HG02970 (cell line): ENCODE measurements around the gene FBXL15.

ENCODE experiments used
- ATAC-seq: cut with Tn5 transposase; IDR thresholded peaks from one replicate; pipeline ENCODE4 v1.9.1; 2021; ENCODE audit warnings: mild to moderate bottlenecking, moderate library complexity, moderate number of reproducible peaks; ENCODE audit not compliant: unreplicated experiment, low FRiP score

The FBXL15 gene

GRCh38 chr10:102409604-102410428, 10.8 kb upstream of the FBXL15 start:
- no peak for ATAC-seq

DNA sequence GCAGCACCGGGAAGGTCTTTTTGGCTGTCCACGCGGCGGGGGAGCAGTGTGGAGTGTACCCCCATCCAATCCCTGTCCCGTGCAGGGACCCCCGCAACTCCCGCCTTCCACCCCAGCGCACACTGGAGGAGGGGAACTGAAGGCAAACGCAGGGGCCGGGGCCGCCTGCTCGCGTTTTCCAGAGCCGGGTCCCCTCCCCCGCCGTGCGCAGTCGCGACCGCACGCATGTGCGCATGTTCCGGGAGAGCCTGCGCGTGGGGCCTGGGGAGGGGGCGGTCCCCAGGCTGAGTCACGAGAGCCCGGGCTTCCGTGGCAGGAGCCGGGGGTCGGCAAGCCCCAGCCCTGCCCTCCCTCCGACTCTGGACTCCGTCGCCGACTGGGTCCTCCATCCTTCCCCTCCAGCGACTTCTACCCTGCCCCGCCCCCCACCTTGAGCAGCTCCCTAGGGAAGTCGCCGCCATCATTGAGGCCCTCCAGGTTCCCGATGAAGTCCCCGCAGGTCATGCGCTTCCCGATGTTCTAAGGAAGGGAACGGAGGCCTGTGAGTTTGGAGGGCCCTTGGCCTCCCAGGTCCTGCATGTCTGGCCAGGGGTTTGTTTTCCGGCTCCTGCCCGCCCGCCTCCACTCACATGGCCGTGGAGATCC, 10.1 kb upstream of the FBXL15 start:
- no peak for ATAC-seq

DNA sequence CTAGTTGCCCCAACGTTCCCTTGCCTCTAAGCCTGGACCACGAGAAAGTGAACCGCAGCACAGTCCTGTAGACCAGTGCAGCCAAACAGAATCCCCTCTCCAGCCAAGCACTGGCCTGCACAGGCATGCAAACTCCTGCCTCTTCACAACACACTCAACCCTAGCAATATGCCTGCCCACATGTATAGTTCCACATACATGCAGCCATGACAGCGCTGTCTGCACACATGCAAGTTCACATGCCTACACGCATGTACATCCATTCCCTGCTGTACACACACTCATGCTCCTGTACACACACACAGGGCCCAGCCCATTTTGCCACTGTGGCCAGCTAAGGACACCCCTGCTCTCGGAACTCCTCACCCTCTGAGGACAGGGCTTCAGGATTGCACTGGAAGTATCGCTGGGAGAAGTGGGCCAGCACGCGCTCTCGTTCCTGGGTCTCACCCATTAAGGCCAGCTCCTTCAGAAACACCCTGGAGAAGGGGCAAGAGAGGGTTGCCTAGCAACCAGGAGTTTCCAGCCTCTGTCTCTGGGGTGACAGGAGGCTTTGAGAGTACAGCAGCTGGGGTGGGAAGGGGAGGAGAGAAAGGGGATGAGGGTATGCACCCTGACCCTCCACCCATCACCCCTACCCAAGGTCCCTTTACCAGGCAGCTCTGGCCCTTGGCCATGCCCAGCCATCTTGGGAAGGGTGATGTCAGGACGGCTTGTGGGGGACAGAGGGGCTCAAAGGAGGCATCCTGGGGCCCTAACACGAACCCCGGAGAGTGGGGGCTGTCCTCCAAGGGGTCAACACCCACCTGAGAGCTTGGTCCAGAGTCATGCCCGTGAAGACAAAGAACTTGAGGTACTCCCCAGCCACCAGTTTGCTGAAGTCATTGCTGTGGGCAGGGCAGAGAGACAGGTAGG, 9.0 kb upstream of the FBXL15 start:
- ATAC-seq = no peak

- no peak for ATAC-seq
Measured at GRCh38 chr10:102412293-102412692, 8.3 kb upstream of the FBXL15 start.

DNA sequence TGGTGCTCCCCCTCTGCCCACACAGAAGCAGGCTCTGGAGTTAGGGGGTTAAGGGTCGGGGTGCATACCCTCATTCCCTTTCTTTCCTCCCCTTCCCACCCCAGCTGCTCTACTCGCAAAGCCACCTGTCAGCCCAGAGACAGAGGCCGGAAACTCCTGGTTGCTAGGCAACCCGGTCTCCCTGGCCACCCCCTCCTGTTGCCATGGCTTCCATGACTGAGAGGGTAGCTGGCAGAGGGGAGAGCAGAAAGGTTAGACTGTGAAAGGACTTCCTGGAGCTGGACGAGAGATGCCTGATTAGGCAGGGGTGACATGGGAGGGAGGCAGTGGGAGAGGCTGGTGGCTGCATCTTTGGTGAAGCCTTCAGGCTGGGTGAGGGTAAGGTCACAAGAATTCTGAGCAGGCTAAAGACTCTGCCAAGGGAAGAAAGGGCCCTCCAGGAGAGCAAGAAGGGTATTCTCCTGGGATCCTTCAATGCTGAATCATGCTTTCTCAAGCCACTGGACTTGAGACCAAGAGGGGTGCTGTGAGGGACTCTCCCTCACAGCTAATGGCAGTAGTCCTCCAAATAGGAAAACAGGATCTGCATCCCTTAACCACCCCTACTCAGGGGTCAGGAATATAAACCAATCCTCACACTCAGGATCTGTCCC, 7.5 kb upstream of the FBXL15 start:
- no peak for ATAC-seq

DNA sequence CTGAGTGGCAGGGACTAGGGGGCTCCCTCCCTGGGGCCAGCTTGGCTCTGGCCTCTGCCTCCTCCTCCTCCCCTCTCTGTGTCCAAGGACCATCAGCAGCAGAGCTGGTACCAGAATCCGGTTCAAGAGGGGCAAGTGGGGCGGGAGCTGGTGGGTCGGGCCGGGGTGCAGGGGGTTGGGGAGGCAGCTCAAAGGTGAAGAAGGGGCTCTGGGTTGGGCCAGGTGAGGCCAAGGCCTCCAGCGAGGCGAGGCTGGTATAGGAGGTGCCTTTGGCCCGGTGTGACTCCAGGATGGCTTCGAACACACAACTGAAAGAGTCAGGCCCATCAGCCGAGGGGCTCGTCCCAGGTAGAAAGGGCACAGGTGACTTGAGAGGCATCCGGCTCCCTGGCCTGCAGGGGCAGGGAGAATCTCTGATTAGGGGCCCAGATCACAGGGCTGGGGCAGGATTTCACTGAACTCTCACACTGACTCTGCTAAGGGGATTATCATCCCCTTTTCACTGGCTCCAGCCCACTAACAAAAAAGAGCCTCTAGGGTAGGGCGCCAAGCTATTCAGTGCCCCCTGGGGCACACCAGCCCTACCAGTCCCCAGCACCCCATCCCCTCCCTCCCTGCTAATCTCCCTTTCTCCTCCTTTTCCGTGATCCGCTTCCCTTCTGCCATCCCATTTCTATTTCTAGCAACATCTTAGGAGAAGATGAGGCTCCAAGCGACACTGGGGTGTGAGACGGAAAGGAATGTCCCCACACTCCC, 6.7 kb upstream of the FBXL15 start:
- no peak for ATAC-seq

GRCh38 chr10:102414749-102415148, 5.9 kb upstream of the FBXL15 start:
- no peak for ATAC-seq

- no peak for ATAC-seq
Measured at GRCh38 chr10:102416283-102416682, 4.4 kb upstream of the FBXL15 start.

- ATAC-seq = no peak
Measured at GRCh38 chr10:102416695-102417094, 3.9 kb upstream of the FBXL15 start.

GRCh38 chr10:102418622-102419268, 1.9 kb upstream of the FBXL15 start, which contains the start of gene PSD:
PSD (minus strand) TSS chr10:102418785; CDS start chr10:102417038, 1,747 bp downstream.
- ATAC-seq = no peak

GRCh38 chr10:102419269-102420180, 1.1 kb upstream of the FBXL15 start:
- ATAC-seq = no peak

DNA sequence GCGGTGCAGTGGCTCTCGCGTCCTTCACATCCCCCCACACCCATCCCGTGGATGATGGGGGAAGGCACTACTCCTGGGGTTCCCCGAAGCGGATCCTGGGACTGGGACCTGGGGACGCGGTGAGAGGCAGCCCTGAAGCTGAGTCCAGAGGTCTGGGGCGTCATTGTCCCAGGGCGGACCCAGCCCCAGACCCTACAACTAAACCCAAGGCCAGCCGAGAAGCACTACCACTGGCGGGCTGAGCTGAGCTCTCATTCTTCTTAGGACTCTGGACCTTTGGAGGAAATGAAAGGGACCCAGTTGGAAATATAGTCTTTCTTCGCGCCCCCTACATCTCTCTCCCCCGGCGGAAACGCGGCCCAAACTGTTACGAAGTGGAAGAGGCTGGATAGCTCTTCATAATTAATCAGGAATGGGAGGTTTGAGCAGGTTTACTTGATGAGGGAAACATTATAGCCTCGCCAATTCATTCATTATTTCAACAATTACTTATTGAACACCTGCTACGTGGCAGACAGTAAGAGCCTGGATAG, 389 bp upstream of the FBXL15 start:
- no peak for ATAC-seq

- no peak for ATAC-seq
Measured at GRCh38 chr10:102421507-102421756, 796 bp downstream of the FBXL15 start.

DNA sequence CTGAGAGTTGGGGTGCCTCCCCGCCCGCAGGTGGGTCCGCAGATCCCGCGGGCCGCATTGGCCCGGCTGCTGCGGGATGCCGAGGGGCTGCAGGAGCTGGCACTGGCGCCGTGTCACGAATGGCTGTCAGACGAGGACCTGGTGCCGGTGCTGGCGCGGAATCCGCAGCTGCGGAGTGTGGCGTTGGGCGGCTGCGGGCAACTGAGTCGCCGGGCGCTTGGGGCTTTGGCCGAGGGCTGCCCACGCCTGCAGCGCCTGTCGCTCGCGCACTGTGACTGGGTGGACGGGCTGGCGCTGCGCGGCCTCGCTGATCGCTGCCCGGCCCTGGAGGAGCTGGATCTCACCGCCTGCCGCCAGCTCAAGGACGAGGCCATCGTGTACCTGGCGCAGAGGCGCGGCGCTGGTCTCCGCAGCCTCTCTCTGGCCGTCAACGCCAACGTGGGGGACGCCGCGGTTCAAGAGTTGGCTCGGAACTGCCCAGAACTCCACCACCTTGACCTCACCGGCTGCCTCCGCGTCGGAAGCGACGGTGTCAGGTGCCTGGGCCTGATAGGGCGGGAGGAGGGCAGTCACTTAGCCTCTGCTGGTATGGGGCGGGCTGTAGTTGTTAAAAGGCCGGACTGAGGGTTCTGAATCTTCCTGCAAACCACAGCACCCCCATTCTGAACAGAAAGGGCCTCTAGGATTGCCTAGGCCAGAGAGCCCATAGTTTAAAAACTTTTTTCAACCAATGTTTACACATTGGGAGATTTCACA, 1.3 kb downstream of the FBXL15 start:
- ATAC-seq = no peak

DNA sequence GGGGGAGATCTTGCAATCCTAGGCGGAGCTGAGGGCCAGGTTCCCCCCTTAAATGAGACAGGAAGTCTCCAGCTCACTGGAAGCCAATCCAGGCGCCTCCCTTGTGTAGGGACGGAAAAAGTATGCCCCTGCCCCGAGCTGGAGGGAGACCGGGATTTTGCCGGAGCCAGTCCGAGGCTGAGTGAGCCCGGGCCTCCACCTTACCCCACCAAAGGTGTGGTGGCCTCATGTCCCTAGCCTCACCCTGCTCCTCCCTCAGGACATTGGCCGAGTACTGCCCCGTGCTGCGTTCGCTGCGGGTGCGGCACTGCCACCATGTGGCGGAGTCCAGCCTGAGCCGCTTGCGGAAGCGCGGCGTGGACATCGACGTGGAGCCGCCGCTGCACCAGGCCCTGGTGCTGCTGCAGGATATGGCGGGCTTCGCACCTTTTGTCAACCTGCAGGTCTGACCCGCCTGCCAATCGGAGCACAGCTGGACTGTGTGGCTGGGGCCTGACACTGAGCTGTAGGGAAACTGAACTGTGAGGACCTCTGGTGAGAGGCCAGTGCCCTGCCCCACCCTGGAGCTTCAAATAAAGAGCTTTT, 2.0 kb downstream of the FBXL15 start:
- no peak for ATAC-seq

DNA sequence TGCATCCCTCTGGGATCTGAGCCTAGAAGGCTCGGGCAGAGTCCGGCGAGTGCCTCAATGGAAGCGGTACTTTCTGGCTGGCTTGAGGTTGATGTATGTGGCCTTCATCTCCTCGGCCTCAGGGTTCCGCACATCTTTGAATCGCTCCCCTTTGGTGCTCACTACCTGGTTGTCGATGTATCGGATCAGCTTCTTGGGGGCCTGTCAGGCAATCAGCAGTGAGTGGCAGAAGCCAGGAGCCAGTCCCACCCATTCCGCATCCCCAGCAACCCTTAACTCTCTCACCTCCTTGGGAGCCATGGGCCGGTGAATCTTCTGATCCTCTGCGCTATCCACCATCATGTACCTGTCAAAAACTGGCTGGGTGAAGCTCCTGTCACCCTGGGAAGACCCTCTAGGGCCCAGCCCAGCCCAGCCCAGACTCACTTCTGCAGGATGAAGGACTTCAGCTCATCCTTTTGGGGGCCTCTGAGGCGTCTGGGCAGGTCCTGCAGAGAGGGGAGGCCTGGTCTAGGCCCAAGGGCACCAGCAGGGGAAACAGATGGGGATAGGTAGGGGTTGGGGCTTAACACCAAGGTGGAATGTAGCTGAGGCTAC, 2.8 kb downstream of the FBXL15 start:
- no peak for ATAC-seq

DNA sequence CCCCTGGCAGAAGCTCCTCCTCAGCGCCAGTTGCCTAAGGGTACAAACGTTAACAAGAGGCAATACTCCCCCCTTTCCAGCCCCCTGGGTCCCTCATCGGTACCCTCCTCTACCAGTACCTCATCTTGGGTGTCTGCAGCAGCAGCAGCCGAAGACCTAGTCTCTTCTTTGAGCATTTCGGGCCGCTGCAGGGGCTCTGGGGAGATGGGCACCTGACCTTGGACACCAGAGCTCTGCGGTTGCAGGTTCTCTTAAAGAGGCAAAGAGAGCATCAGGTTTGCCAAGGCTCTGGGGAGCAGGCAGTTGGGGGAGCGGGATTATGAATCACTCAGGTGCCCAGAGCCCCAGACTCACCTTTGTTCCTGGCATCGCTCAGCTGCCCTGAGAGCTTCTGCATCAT, 3.5 kb downstream of the FBXL15 start:
- no peak for ATAC-seq
